Measurements from ENCODE around the gene VIPR2.
"Not testable (repeated sequence)": the region's sequence is repeated elsewhere in the genome, so short reads cannot be mapped to it uniquely, and the experiment has no call there.

The VIPR2 gene

GRCh38 chr7:159138508-159138907 is 6.2 kb downstream of the VIPR2 start:
- no peak for TF ChIP-seq CTCF (IDR thresholded peaks at IDR 0.05)
- Histone ChIP-seq H3K4me3 (ENCODE audit: low read depth in 1 of 2, low read length in 1 of 2) (no peak overlapping the region), H3K36me3 (no peaks in the 10 kb centered on the region), H3K27me3 (peaks cover 40% of the 10 kb centered on the region), H3K27ac (no peak overlapping the region), H3K4me1 (ENCODE audit: control insufficient read depth in 1 of 2, insufficient read depth in 1 of 2, low read depth in 1 of 2, low read length in 1 of 2) (no peaks in the 10 kb centered on the region), H3K9me3 (no peaks in the 10 kb centered on the region)

GRCh38 chr7:159137906-159138305 is 6.8 kb downstream of the VIPR2 start:
- no peak for TF ChIP-seq CTCF (IDR thresholded peaks at IDR 0.05)
- no peak overlapping the region for H3K27ac ChIP-seq
- H3K4me1 ChIP-seq (ENCODE audit: control insufficient read depth in 1 of 2, insufficient read depth in 1 of 2, low read depth in 1 of 2, low read length in 1 of 2) = no peaks in the 10 kb centered on the region
- H3K4me3 ChIP-seq (ENCODE audit: low read depth in 1 of 2, low read length in 1 of 2) = no peak overlapping the region
- H3K9me3 ChIP-seq = no peaks in the 10 kb centered on the region
- H3K27me3 ChIP-seq = peaks cover 34% of the 10 kb centered on the region
- no peaks in the 10 kb centered on the region for H3K36me3 ChIP-seq

- H3K27ac ChIP-seq = no peak overlapping the region
- H3K4me1 ChIP-seq (ENCODE audit: control insufficient read depth in 1 of 2, insufficient read depth in 1 of 2, low read depth in 1 of 2, low read length in 1 of 2) = no peaks in the 10 kb centered on the region
- no peak overlapping the region for H3K4me3 ChIP-seq (ENCODE audit: low read depth in 1 of 2, low read length in 1 of 2)
- no peaks in the 10 kb centered on the region for H3K9me3 ChIP-seq
- TF ChIP-seq CTCF (IDR thresholded peaks at IDR 0.05) = no peak
- H3K36me3 ChIP-seq = no peaks in the 10 kb centered on the region
- peaks cover 24% of the 10 kb centered on the region for H3K27me3 ChIP-seq
Observed at GRCh38 chr7:159136846-159137245, 7.8 kb downstream of the VIPR2 start.

GRCh38 chr7:159136442-159136841 is 8.2 kb downstream of the VIPR2 start:
- no peaks in the 10 kb centered on the region for H3K4me1 ChIP-seq (ENCODE audit: control insufficient read depth in 1 of 2, insufficient read depth in 1 of 2, low read depth in 1 of 2, low read length in 1 of 2)
- no peak overlapping the region for H3K4me3 ChIP-seq (ENCODE audit: low read depth in 1 of 2, low read length in 1 of 2)
- no peak for TF ChIP-seq CTCF (IDR thresholded peaks at IDR 0.05)
- H3K9me3 ChIP-seq = no peaks in the 10 kb centered on the region
- H3K27ac ChIP-seq = no peak overlapping the region
- H3K36me3 ChIP-seq = no peaks in the 10 kb centered on the region
- peaks cover 19% of the 10 kb centered on the region for H3K27me3 ChIP-seq

GRCh38 chr7:159136013-159136412 is 8.7 kb downstream of the VIPR2 start:
- Histone ChIP-seq H3K9me3 (no peaks in the 10 kb centered on the region), H3K4me1 (ENCODE audit: control insufficient read depth in 1 of 2, insufficient read depth in 1 of 2, low read depth in 1 of 2, low read length in 1 of 2) (no peaks in the 10 kb centered on the region), H3K27me3 (peaks cover 15% of the 10 kb centered on the region), H3K36me3 (no peaks in the 10 kb centered on the region), H3K27ac (no peak overlapping the region), H3K4me3 (ENCODE audit: low read depth in 1 of 2, low read length in 1 of 2) (no peak overlapping the region)
- TF ChIP-seq CTCF (IDR thresholded peaks at IDR 0.05) = no peak

- not testable (repeated sequence) for H3K27me3 ChIP-seq; H3K27ac ChIP-seq; H3K36me3 ChIP-seq; H3K4me3 ChIP-seq (ENCODE audit: low read depth in 1 of 2, low read length in 1 of 2); H3K9me3 ChIP-seq; H3K4me1 ChIP-seq (ENCODE audit: control insufficient read depth in 1 of 2, insufficient read depth in 1 of 2, low read depth in 1 of 2, low read length in 1 of 2)
Observed at GRCh38 chr7:159132670-159133443, 11.8 kb downstream of the VIPR2 start.

All from neutrophil (primary cell).